ENCODE data around the gene GCLC.

Gene GCLC

DNA sequence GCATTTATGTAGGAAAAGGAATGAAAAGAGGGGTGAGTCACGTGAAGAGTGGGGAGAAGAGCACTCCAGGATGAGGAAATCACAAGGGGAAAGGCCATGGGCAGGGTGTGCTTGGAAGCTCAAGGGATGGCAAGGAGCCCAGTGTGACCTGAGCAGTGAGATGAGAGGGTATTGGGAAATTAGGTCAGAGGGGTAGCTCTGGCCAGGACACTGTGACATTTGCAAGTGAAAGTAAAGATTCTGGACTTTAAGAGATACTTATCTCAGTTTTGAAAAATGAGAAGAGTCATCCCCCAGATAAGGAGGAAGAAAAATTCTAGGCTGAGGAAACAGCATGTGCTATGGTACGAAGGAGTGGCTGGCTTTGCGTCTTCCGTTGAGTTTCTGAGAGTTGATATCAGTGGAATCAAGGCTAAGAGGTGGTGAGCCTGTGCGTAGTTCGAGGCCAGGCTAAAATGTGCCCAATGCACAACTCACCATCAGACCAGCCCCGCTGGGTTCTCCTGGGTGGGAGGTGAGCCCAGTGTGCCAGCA, 79.9 kb downstream of the GCLC start:
- H3K4me3 ChIP-seq (ENCODE audit: low read depth, low read length): no peak overlapping the region
- DNase-seq: no peak
- no peaks in the 10 kb centered on the region for H3K27me3 ChIP-seq
- H3K36me3 ChIP-seq: no peaks in the 10 kb centered on the region
- no peaks in the 10 kb centered on the region for H3K4me1 ChIP-seq
- TF ChIP-seq CTCF (IDR thresholded peaks at IDR 0.05; ENCODE audit: low read depth, low read length): no peak
- H3K9me3 ChIP-seq: no peaks in the 10 kb centered on the region

DNA sequence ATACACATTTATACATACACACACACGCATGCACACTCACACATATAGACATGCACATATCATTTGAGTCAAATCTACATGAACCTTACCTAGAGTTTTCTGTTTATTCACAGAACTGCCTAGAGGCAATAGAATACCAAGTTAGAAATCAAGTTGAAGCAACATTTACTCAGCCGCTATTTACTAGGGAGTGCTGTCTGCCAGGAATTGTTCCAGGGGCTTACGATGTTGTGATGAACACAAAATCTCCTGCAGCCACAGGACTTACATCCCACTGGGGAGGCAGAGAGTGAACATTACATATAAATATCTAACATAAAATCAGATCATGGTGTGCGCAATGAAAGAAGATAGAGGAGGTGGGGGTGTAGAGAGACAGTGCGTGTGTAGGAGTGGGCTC, 80.4 kb downstream of the GCLC start:
- Histone ChIP-seq H3K27me3 (no peaks in the 10 kb centered on the region), H3K4me1 (no peaks in the 10 kb centered on the region), H3K9me3 (no peaks in the 10 kb centered on the region), H3K4me3 (ENCODE audit: low read depth, low read length) (no peak overlapping the region), H3K36me3 (no peaks in the 10 kb centered on the region)
- no peak for TF ChIP-seq CTCF (IDR thresholded peaks at IDR 0.05; ENCODE audit: low read depth, low read length)
- DNase-seq: no peak

DNA sequence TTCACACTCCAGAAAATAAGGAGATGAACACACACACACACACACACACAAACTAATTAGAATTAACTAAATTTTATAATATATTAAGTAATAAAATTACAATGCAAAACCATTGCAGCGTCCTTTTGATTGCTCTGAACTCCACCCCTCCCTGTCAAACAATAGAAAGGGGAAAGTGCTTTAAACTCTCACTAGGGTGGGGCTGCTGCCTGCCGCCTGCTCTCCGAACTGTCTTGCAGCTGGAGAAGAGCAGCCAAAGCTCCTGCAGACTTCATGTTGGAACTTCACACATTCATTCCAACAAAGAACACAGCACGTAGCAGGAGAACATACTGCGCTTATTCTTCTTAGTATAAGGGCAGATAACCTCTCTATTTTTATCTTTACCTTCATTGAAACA, 83.2 kb downstream of the GCLC start:
- DNase-seq: no peak
- H3K4me1 ChIP-seq: no peaks in the 10 kb centered on the region
- H3K9me3 ChIP-seq: no peaks in the 10 kb centered on the region
- H3K27me3 ChIP-seq: no peaks in the 10 kb centered on the region
- H3K36me3 ChIP-seq: no peaks in the 10 kb centered on the region
- no peak for TF ChIP-seq CTCF (IDR thresholded peaks at IDR 0.05; ENCODE audit: low read depth, low read length)
- H3K4me3 ChIP-seq (ENCODE audit: low read depth, low read length): no peak overlapping the region

GRCh38 chr6:53461041-53461656, 83.8 kb downstream of the GCLC start:
- H3K9me3 ChIP-seq: no peaks in the 10 kb centered on the region
- no peaks in the 10 kb centered on the region for H3K4me1 ChIP-seq
- no peaks in the 10 kb centered on the region for H3K36me3 ChIP-seq
- TF ChIP-seq CTCF (IDR thresholded peaks at IDR 0.05; ENCODE audit: low read depth, low read length): no peak
- DNase-seq: no peak
- H3K27me3 ChIP-seq: no peaks in the 10 kb centered on the region
- no peak overlapping the region for H3K4me3 ChIP-seq (ENCODE audit: low read depth, low read length)

DNA sequence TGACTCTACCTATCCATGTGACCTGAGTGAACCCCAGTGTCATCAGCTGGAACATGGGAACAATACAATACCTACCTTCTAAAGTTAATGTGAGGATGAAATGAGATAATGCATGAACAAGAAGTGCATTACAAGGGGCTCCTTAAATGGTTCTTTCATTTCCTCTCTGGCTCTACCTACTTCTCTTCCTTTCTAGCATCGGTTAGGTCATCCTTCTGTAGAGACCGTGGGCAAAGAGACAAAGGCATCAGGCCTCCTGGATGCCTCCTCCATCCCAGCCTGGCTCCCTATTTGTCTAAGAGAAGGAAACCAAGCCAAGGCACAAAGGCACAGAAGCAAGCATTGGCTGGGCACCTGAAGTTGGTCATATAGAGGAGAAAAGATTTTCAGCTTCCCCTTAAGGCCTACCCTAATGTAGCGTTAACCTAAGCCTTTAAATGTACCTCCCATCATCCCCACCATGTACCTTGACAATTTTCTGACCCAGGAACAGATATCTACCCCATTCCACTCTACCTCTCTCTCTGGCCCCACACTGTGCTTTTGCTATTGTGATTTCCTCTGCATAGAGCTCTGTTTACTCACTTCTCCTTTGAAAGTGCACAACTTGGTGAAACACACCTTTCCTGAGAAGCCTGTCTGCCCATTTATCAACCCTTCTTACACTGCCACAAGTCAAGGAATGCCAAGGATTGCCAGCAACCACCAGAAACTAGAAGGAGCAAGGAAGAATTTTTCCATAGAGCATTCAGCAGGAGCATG, 86.6 kb downstream of the GCLC start:
- H3K4me3 ChIP-seq (ENCODE audit: low read depth, low read length): no peak overlapping the region
- H3K4me1 ChIP-seq: no peaks in the 10 kb centered on the region
- no peaks in the 10 kb centered on the region for H3K36me3 ChIP-seq
- no peak for DNase-seq
- TF ChIP-seq CTCF (IDR thresholded peaks at IDR 0.05; ENCODE audit: low read depth, low read length): no peak
- H3K9me3 ChIP-seq: no peaks in the 10 kb centered on the region
- no peaks in the 10 kb centered on the region for H3K27me3 ChIP-seq

- DNase-seq: no peak
- no peak for TF ChIP-seq CTCF (IDR thresholded peaks at IDR 0.05; ENCODE audit: low read depth, low read length)
- no peaks in the 10 kb centered on the region for H3K4me1 ChIP-seq
- no peaks in the 10 kb centered on the region for H3K27me3 ChIP-seq
- no peak overlapping the region for H3K4me3 ChIP-seq (ENCODE audit: low read depth, low read length)
- no peaks in the 10 kb centered on the region for H3K9me3 ChIP-seq
- H3K36me3 ChIP-seq: no peaks in the 10 kb centered on the region
Measured at GRCh38 chr6:53456809-53457208, 88.1 kb downstream of the GCLC start.
